Stomach (tissue), 9 donors: Measurements from ENCODE around the gene DACH1. TPM values are rescaled to one million over a fixed set of nuclear protein-coding genes. Genes with fewer than 3 reads are reported as not detected.

Experiments
- DNase-seq, 2 donors: peaks; one replicate each; pipeline versions ENCODE4 v3.0.0 to v3.0.0-alpha.2; 2013 to 2019
- H3K27ac ChIP-seq, 5 donors: fragments of 200-600 bp in 4 of 5; sonication (generic) in 4 of 5; one replicate each; pipeline ENCODE4 v1.5.1; 2013 to 2019; ENCODE audit warnings: mild to moderate bottlenecking in 1 of 5, moderate library complexity in 1 of 5
- H3K27me3 ChIP-seq, 3 donors: fragments of 200-600 bp; sonication (generic); one replicate each; pipeline ENCODE4 v1.5.1; 2017 to 2019; ENCODE audit warnings: mixed run types in 1 of 3
- H3K36me3 ChIP-seq, 4 donors: fragments of 200-600 bp; sonication (generic); 1 replicate in 3 of 4; 2 replicates in 1 of 4; pipeline ENCODE4 v1.5.1; 2016 to 2019
- H3K4me1 ChIP-seq, 4 donors: fragments of 200-600 bp; sonication (generic); one replicate each; pipeline ENCODE4 v1.5.1; 2016 to 2019
- H3K4me3 ChIP-seq, 4 donors: fragments of 200-600 bp; sonication (generic) in 3 of 4; one replicate each; pipeline ENCODE4 v1.5.1; 2016 to 2019; ENCODE audit warnings: mild to moderate bottlenecking in 1 of 4
- H3K9me3 ChIP-seq, 4 donors: fragments of 200-600 bp; sonication (generic); one replicate each; pipeline ENCODE4 v1.5.1; 2016 to 2019
- EP300 ChIP-seq: sonication (generic); formaldehyde crosslinking; IDR thresholded peaks from one replicate; pipeline ENCODE4 v1.6.1; 2017; ENCODE audit warnings: antibody characterized with exemption
- POLR2A ChIP-seq, 4 donors: fragments of 450-650 bp; IDR thresholded peaks; one replicate each; pipeline ENCODE4 v1.6.1; 2016; ENCODE audit warnings: antibody characterized with exemption in 4 of 4, control low read depth in 2 of 4, mild to moderate bottlenecking in 1 of 4, moderate library complexity in 1 of 4
- POLR2AphosphoS5 ChIP-seq, 3 donors: sonication (generic); formaldehyde crosslinking; IDR thresholded peaks; one replicate each; pipeline ENCODE4 v1.6.1; 2016; ENCODE audit warnings: antibody characterized with exemption in 3 of 3
- WGBS, 5 donors: extraction: QIAGEN DNeasy Blood & Tissue Kit in 3 of 5; methylation state at CpG; one replicate each; pipeline versions ENCODE4 v1.1.5 to v1.1.7; 2013 to 2018; 5-methylcytosine and 5-hydroxymethylcytosine counted together
- intact Hi-C: fragments of 100-400 bp; cut with DNase I; formaldehyde crosslinking; loops from one replicate; pipeline ENCODE4 v1.15.1; 2023; ENCODE audit warnings: low total_unique reads
- polyA plus RNA-seq, 3 donors: library from polyadenylated mRNA; stranded (reverse); fragments of 200-250 nt; gene quantifications; one replicate each; pipeline ENCODE4 v1.2.3, GENCODE V29; 2013
- total RNA-seq, 5 donors: library from RNA; depleted of rRNA; stranded (reverse); fragments of >200 nt; gene quantifications; one replicate each; pipeline versions ENCODE4 v1.1.0 to v1.2.3, GENCODE V29; 2014 to 2016
- TF ChIP-seq, protein P1 (sequence below), 7 experiments: fragments of 450-650 bp in 4 of 7; fragments of 200-600 bp in 3 of 7; sonication (generic) in 3 of 7; IDR thresholded peaks; one replicate each; pipeline ENCODE4 v1.5.1; 2016 to 2019; ENCODE audit warnings: antibody characterized with exemption in 7 of 7, control low read depth in 2 of 7, mild to moderate bottlenecking in 1 of 7
- donor health status: healthy with polysubstance abuse.
- donor health status: Bipolar disorder and iron deficiency.
- donor health status: healthy.

Gene DACH1
- total and polyA plus RNA-seq, 8 donors = 0.28 to 9.4 (median 2.9) TPM; not detected in 1

DNA sequence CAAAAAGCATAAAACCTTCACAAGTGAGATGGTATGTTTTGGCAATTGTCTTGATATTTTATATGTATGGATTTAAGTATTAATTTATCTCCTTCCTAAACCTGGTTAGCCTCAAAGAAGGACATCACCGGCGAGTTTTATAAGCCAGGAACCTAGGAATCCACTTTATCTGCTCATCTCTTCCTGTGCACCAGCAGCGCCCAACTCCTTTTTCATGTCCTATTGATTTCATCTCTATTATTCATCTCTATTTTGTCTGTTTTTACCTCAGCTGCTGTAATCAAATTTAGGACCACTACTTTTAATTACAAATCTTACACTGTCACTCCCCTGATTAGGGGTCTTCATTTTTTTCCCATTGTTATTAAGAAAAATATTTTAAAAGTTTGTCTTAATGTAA lies 286.4 kb downstream of the DACH1 start:
- Histone ChIP-seq H3K27ac (no peak overlapping the region), H3K36me3 (no peaks in the 10 kb centered on the region), H3K9me3 (no peaks in the 10 kb centered on the region), H3K4me1 (no peaks in the 10 kb centered on the region), H3K27me3 (no peaks in the 10 kb centered on the region), H3K4me3 (no peak overlapping the region)
- intact Hi-C loops = no loop called here
- 80 to 90% (median 85%) methylated on average over 3 of the region's 3 CpGs for WGBS, 5 donors
- TF ChIP-seq, protein P1, sequence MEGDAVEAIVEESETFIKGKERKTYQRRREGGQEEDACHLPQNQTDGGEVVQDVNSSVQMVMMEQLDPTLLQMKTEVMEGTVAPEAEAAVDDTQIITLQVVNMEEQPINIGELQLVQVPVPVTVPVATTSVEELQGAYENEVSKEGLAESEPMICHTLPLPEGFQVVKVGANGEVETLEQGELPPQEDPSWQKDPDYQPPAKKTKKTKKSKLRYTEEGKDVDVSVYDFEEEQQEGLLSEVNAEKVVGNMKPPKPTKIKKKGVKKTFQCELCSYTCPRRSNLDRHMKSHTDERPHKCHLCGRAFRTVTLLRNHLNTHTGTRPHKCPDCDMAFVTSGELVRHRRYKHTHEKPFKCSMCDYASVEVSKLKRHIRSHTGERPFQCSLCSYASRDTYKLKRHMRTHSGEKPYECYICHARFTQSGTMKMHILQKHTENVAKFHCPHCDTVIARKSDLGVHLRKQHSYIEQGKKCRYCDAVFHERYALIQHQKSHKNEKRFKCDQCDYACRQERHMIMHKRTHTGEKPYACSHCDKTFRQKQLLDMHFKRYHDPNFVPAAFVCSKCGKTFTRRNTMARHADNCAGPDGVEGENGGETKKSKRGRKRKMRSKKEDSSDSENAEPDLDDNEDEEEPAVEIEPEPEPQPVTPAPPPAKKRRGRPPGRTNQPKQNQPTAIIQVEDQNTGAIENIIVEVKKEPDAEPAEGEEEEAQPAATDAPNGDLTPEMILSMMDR (IDR thresholded peaks at IDR 0.05) = no peak
- TF ChIP-seq POLR2AphosphoS5 (IDR thresholded peaks at IDR 0.05) (no peak), EP300 (no peak), POLR2A (IDR thresholded peaks at IDR 0.05) (no peak)
- DNase-seq = no peak

DNA sequence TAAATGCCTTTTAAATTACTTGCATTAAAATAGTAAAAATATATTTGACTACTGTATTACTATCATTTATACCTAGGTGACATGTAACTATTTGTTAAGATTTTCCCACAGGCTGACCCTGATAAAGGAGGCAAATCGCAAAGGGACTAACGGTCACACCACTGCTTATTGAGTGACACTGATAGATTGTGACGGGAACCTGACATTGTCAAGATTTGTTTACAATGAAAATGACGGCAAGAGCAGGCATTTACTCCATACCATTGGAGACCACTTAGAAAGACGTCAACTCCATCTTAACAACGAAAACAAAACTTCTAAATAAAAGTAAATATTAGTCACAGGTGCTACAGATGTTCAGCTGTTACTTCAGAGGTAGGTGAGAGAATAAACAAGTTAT lies 289.0 kb downstream of the DACH1 start:
- TF ChIP-seq POLR2AphosphoS5 (IDR thresholded peaks at IDR 0.05) = no peak
- TF ChIP-seq, protein P1 (IDR thresholded peaks at IDR 0.05) = no peak
- TF ChIP-seq POLR2A (IDR thresholded peaks at IDR 0.05) = no peak
- no peak for TF ChIP-seq EP300
- no peaks in the 10 kb centered on the region for H3K4me1 ChIP-seq
- no peak for DNase-seq
- intact Hi-C loops = no loop called here
- H3K36me3 ChIP-seq = no peaks in the 10 kb centered on the region
- H3K9me3 ChIP-seq = no peaks in the 10 kb centered on the region
- no peaks in the 10 kb centered on the region for H3K27me3 ChIP-seq
- no peak overlapping the region for H3K27ac ChIP-seq
- 55 to 67% (median 63%) methylated on average over 6 of the region's 6 CpGs for WGBS, 5 donors
- no peak overlapping the region for H3K4me3 ChIP-seq

DNA sequence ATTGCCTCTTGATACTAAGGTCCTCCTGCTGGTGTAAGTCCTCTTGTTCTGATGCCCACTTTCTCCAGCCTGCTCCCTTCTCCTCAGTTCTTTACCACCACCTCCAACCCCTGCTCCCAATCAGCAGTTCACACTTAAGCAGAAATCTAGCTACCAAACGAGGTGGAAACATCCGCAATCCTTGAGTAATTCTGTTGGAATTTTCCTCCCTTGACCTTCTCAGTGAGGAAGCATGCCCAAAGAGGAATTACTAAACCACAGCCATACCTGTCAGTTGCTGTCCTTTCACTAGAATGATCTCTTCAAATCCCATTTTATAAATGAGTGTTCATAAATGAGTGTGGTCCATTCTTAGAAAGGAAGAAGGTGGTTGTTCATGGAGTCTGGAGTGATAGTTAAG lies 289.9 kb downstream of the DACH1 start:
- intact Hi-C loops = no loop called here
- no peak overlapping the region for H3K4me3 ChIP-seq
- WGBS, 5 donors = 83 to 86% (median 85%) methylated on average over 2 of the region's 2 CpGs
- H3K4me1 ChIP-seq = no peaks in the 10 kb centered on the region
- TF ChIP-seq EP300 (no peak), POLR2AphosphoS5 (IDR thresholded peaks at IDR 0.05) (no peak), POLR2A (IDR thresholded peaks at IDR 0.05) (no peak)
- TF ChIP-seq, protein P1 (IDR thresholded peaks at IDR 0.05) = no peak
- DNase-seq = no peak
- no peaks in the 10 kb centered on the region for H3K9me3 ChIP-seq
- H3K27ac ChIP-seq = no peak overlapping the region
- no peaks in the 10 kb centered on the region for H3K27me3 ChIP-seq
- no peaks in the 10 kb centered on the region for H3K36me3 ChIP-seq

DNA sequence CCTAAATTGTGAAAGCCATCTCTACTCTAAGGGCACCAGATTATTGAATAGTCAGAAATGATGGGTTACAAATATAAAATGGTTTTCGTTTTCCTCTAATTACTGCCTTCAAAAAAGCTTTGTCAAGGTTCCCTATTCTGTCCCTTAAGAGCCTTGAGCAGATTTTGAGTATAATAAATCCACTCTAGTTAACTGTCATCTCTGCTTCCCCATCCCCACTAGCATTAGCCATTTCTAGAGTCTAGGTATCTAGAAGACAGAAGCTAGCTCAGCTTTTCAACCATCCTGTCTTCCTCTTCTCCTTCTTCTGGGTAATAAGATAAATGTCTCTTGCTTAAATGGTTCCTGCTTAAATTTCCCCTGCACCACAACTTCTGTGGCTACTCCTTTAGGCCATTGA lies 290.4 kb downstream of the DACH1 start:
- no peaks in the 10 kb centered on the region for H3K4me1 ChIP-seq
- no peaks in the 10 kb centered on the region for H3K27me3 ChIP-seq
- H3K36me3 ChIP-seq = no peaks in the 10 kb centered on the region
- no peaks in the 10 kb centered on the region for H3K9me3 ChIP-seq
- DNase-seq = no peak
- no peak for TF ChIP-seq POLR2A (IDR thresholded peaks at IDR 0.05)
- no peak for TF ChIP-seq POLR2AphosphoS5 (IDR thresholded peaks at IDR 0.05)
- TF ChIP-seq EP300 = no peak
- TF ChIP-seq, protein P1 (IDR thresholded peaks at IDR 0.05) = no peak
- intact Hi-C loops = no loop called here
- no peak overlapping the region for H3K4me3 ChIP-seq
- WGBS, 5 donors = 67 to 81% (median 75%) methylated on average over 1 of the region's 1 CpG
- H3K27ac ChIP-seq = no peak overlapping the region
